GM19238 (cell line): ENCODE results near the gene SGMS1.

Experiments used
- DNase-seq: peaks from one replicate; pipeline ENCODE4 v3.0.0; 2011; ENCODE audit warnings: low spot score; ENCODE audit not compliant: insufficient read length

SGMS1 gene

GRCh38 chr10:50402466-50402865 is 221.3 kb downstream of the SGMS1 start:
- no peak for DNase-seq

- no peak for DNase-seq
These were observed 223.1 kb downstream of the SGMS1 start for GRCh38 chr10:50400694-50401093.

DNA sequence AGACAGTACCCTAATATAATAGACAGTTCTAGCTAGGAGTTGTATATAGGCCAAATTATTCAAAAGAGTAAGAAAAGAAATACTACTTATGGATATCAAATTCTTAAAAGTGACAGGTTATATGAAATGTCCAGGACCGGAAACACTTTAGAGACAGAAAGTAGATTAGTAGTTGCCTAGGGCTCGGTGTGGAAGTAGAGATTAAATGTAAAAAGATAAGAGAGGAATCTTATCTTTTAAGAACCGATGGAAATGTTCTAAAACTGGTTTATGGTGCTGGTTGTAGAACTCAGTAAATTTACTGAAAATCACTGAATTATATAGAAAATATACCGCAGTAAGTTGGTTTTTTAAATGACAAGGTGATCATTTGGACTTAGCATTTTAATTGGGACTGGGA is 224.9 kb downstream of the SGMS1 start:
- no peak for DNase-seq

- no peak for DNase-seq
These were observed 225.4 kb downstream of the SGMS1 start for GRCh38 chr10:50398381-50398780.

GRCh38 chr10:50397312-50398140 is 226.2 kb downstream of the SGMS1 start:
- DNase-seq = no peak

- no peak for DNase-seq
These were observed 227.1 kb downstream of the SGMS1 start for GRCh38 chr10:50396491-50397311.

DNA sequence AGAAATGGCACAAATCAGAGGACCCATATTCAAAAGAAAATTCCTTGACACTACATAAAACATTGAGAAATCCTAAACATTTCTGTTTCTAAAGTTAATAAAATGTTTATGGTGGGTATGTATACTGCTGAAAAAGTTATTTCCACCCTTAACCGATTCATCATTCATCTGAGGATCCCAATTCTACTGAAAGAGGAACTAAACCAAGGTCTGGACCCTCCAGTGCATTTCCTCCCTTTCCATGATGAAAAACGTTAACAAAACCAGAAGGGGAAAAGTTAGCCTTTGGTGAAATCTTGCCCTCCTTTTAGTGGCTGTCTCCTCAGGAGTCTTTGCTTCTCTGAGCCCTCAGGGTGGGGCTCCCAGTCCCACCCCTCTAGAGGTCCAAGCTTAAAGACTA is 227.9 kb downstream of the SGMS1 start:
- no peak for DNase-seq

- no peak for DNase-seq
These were observed 228.5 kb downstream of the SGMS1 start for GRCh38 chr10:50395271-50395670.

DNA sequence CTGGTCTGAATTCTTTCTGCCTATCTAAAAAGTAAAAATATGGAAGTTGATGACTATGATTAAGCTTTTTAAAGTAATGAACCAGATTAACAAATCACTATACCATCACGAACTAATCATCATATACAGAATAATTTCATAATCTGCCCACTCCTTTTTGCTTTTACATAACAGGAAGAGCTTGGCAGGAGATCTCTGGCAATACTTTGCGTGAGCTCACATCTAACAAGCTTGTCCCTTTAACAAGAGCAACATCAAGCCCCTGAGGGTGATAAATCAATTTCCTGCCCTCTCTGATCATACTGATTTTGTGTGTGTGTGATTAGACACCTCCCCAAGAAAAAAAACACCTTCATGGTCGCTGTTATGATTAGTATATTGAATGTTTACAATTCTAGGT is 228.9 kb downstream of the SGMS1 start:
- no peak for DNase-seq

DNA sequence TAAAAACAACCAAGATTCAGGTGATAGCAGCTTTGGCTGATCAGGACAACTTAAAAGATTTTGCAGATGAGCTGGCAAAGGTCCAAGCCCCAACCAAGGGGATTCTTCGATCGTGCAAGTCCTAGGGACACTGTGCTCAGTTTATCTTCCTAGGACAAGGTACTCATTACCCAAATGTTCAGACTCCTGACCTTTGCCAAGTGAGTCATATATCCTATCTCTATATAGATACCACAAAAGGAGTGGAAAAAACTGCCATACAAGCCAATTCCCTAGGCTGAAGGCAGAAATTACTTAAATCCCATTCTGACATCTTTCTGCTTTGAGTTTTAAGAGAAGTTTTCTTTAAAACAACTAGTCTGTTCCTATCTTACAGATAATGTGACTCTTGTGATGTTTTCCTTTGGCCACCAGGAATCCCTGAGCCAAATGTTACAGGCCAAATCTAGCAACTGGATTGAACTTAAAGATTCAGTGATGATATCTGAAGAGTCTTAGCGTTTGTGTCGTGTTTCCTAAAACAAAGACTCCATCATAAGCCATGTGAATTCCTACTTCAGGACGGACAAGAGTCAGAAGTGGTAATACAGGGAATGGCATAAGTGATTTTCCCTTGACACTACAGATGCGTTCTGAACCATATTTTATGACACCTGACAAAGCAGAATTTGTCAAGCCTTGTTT is 229.8 kb downstream of the SGMS1 start:
- no peak for DNase-seq

DNA sequence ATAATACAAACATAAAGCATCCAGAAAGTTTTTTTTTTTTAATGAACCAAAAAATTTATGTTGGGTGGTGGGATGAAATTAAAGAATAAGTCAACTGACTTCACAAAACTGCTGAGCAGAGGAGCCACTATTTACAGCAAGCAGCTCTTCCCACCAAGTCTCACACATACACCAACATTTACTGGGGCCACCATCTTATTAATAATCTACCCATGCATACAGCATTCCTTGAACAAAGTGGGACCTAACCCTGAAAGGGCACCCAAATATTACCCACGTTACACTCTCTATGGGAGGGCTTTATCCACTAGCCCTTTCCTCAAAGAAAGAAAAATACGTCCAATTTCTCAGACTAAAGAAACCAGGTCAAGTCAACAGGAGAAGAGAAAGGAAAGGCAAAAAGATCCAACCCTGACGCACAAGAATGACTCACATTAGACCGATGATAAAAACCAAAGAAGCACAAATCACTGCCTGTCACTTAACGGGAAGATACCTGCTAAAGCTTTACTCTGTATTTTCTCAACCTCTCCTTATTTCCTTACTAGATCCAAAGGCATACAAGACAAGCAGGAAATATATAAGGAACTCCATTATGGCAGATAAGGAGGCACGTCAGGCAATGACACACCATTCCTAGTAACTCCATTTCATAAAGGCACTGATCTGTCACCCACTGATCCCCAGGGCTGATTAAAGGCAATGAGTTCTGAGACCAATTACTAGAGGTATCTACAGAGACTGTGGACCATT is 230.6 kb downstream of the SGMS1 start:
- no peak for DNase-seq

GRCh38 chr10:50392426-50392825 is 231.3 kb downstream of the SGMS1 start:
- DNase-seq = no peak

DNA sequence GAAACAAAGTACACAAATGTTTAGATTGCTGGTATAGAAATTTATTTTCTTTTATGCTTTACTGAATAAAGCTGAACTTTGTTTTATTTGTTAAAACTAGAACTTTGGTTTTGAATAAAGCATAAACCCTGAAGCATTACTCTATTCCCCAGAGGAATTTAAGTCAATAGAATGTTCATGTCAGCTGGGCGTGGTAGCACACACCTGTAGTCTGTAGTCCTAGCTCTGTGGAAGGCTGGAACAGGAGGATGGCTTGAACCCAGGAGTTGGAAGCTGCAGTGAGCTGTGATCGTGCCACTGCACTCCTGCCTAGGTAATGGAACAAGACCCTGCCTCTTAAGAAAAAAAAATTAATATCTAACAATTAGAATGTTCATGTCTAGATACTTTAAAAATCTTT is 233.5 kb downstream of the SGMS1 start:
- no peak for DNase-seq

DNA sequence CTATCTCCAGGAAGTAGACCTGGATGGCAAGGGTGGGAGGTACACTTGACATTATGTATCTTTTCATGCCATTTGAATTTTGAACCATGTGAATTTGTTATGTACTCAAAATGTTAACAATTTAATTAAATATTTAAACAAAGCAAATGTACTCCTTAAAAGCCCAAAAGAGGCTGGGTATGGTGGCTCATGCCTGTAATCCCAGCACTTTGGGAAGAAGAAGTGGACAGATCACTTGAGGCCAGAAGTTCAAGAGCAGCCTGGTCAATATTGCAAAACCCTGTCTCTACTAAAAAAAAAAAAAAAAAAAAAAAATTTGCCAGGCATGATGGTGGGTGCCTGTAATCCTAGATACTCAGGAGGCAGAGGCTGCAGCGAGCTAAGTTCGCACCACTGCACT is 235.6 kb downstream of the SGMS1 start:
- no peak for DNase-seq

DNA sequence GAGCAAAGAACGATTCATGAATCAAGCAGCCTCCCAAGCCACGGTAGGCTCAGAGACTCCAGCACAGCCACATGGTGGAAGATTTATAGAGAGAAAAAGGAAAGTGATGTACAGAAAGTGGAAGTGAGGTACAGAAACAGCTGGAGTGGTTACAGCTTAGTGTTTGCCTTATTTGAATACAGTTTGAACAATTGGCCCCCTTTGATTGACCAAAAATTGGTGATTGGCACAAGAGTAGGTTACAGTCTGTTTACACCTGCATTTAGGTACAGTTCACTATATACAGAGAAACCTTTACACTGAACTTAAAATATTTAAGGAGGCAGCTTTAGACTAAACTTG is 236.1 kb downstream of the SGMS1 start:
- DNase-seq = no peak

- no peak for DNase-seq
These were observed 236.6 kb downstream of the SGMS1 start for GRCh38 chr10:50387007-50387731.

DNA sequence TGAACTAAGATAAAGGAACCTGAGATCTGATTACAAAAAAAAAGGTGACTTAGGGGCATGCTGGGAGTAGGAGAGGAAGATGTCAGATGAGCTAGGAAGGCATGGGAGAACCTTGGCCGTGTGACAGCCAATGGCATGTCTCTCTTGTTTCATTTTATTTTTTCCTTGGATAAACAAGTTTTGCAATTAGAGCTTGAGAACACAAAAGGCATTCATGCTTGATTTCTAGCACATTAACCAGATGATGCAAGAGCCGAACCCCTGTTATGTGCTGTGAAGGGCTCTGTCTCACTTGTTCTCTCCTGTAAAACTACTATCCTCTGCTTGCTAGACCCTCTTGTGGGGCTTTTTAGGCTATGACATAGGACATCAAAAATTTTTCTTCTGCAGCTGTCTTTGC is 238.1 kb downstream of the SGMS1 start:
- no peak for DNase-seq

GRCh38 chr10:50384898-50385297 is 238.9 kb downstream of the SGMS1 start:
- no peak for DNase-seq

- no peak for DNase-seq
These were observed 239.5 kb downstream of the SGMS1 start for GRCh38 chr10:50384238-50384637.

- no peak for DNase-seq
These were observed 241.2 kb downstream of the SGMS1 start for GRCh38 chr10:50382576-50383023.

DNA sequence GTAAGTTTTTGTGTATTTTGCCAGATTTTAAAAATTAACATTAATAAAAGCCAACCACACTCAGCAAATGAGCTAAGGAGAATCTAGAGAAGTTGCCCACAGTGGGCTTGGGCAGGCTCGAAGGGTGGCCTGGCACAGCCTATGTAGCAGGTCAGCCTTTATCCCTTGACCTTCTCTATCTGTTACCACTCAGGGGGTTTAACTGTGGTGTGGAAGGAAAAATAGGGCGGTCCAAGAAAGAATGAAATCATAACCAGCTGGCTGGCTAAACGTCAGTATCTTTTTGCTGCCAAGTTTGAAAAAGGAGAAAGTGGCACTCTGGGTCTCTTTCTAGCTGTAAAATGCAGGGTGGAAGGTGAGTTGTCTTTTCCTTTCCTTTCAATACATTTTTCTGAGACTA is 242.1 kb downstream of the SGMS1 start:
- no peak for DNase-seq
